Activated CD4-positive, alpha-beta T cell treated with anti-CD3 and anti-CD28 coated beads for 1 hour (primary cell): ENCODE measurements around the gene ACSL6.

Experiments used
- DNase-seq: peaks from one replicate; pipeline ENCODE4 v3.0.0-alpha.2; 2020

The ACSL6 gene

DNA sequence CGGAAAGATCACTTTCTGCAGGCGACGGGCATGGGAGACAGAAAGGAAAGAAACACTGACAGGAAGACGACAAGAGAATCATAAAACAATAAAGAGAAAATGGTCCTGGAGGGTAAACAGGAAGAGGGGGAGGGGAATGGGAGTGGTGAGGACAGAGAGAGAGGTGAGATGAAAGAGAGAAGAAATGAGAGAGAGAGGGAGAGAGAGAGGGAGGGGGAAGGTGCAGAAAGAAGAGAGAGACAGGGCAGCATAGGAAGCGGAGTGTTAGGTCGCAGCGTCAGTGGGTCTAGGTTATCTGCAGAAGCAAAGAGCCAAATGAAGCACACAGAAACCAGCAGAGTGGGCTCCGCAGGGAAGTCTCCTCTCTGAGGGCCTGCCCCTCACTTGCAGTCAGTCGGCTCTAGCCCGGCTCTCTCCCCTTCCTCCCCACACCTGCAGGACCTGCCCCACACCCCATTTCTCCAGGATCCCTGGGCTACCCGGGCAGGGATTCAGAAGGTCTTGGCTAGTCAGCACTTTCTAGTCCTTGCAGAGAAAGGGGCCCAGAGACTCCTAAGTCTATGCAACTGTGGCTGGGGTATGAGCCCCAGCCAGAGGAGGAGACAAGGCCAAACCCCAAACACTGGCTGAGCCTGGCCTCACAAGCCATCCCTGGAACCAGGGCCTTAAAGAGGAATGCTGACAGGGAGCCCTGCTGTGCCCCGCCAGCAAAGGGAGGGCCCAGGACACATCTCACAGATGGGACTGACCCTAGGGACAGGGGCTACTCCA is 36.3 kb downstream of the ACSL6 start:
- no peak for DNase-seq

DNA sequence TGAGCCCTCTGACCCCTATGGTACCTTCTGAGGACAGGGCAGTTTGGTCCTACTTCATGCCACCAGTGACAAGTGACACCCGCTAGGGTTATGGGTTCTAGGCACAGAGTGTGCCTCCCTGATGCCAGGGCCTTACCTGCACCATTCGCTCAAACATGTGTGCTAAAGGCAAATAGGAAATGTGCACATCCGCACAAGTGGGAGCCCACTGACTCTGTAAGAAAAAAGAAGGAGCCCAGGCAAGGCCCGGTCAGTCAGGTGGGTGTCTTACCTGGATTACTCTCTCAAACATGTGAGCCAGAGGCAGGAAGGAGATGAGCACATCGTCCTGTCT is 36.9 kb downstream of the ACSL6 start:
- DNase-seq = no peak

DNA sequence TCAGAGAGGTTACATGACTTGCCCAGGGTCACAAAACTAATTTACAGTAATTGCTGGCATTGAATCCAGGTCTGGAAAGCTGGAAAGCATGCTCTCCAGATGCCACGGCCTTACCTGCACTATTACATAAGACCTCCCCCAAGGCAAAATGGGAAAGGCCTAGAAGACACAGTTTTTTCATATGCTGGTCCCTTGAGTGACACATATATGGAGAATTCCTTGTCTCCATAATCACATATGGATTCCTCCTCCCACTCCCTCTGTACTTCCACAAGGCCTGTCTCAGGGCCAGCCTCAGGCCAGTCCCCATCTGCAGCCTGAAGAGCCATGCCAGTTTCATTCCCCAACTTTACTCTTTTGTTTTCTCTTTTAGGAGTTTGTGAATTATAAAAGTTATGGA is 37.4 kb downstream of the ACSL6 start:
- no peak for DNase-seq

DNA sequence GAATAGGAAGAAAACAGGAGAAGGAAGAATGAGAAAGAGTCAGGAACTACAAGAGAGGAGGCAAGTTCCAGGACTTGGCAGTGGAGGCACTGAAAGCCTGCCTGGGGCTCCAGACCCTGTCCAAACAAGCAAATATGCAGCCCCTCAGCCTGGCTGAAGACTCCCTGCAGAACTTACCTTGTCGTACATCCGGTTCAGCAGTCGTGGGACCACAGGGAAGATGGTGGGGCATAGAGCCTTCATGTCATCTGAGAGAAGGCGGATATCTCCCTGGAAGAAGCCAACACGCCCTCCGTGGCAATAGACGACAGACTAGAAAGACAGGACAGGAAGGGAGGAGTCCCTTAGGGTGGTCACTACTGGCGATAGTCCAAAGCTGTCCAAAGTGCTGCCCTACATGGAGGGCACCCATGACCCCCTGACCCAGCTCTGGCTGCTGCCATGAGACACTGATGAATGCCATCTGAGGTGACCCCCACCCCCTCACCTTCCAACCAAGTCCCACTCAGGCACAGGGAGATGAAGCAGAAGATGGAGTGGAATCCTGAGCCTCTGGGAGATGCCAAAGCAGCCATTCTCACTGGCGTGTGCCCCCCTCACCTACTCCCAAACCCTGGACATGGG is 38.3 kb downstream of the ACSL6 start:
- DNase-seq = no peak

DNA sequence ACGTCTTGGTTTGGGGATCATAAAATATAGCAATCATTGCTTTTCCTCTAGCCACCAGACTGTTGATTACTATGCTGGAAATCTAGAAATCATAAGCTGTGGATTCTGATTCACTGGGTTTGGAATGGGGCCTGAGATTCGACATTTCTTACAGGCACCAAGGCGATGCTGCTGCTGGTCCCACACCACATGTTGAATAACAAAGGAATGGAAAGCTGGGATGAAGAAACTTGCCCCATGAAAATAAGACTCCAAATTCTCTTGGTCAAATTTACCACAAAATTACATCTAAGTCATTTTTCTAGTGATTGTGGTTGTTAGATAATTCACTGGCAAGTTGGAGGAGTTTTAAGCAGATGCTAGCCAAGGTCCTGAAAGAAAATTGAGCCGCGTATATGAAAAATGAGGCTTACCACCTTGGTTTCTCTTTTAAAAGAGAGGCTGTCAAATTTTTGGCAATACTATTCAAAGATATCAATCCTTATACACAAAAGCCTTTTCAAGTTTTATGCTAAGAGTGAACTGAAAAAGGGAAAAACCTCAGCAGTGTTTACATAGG is 43.0 kb downstream of the ACSL6 start:
- DNase-seq = no peak

DNA sequence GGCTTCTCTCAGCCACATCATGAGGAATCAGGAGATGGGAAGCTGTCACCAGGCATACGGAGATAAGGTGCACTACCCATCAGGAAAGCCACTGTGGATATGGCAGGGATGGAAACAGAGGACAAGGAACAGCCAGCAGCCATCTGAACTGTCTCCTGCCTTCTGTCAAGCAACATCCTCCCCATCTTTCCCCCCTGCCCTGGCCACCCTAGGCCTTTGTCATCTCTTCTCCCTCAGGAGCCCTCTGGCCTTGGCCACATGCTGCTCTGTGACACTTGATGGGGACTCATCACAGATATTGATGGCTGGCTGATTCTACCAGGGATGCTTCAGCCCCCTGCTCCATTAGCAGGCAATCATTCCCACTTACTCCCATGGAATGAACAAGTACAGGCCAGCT is 44.9 kb downstream of the ACSL6 start:
- DNase-seq = no peak

DNA sequence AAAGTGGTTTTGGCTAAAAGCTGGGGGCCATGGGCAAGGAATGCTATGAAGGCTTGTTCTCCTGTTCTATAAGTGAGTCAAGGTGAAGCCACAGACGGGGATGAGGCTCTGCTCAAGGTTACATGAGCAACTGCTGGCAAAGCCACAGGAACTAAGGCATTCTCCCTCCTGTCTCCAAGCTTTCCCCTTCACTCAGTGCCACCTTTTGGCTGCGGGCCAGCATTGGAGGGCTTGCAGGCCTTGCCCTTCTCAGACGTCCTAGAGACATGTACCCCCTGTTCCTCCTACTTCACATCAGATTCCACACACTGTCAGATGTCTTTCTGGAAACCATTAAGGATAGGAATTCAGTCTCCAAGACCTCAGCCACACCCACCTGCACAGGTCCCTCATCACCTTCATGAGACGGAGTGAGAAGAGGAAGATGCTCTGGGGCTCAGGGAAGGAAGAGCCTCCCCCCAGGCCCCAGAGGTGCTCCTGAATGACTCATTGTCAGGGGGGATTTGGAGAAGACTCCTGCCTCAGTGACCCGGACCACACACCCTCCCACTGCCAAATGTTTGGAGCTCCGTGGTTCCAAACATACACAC is 45.5 kb downstream of the ACSL6 start:
- no peak for DNase-seq

DNA sequence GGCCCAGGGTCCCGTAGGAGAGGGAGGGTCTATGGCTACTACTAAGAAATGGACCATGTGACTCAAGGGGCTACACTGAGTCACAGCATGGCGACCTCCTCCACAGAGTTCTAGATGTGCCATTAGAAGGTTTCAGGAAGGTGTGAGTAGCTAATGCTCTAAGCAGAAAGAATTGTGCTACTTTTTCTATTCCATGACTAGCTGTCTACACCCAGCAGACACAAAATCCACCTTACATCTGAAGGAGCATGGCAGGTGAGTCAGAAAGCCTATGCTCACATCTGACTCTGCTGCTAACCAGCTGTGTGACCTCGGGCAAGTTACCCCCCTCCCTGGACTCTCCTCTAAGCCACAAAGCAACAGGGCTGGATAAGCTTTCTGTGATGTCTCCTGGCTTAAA is 51.6 kb downstream of the ACSL6 start:
- no peak for DNase-seq

DNA sequence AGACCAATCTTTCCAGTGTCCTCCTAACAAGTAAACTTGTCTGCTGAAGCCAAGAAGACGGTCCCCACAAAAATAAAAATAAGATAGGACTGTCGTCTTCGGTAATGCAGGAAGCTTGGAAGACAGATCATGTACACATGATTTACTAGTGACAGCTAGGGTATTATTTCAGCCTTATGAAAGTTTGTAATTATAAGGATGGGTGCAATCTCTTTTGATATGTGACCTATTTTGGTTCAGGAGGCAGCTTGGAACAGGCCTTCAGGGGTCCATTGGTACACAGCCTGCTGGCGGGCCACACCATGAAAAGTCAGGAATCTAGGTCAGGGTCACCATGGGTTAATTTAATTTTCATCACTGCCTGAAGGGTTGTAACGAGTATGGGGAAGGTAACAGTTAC is 52.3 kb downstream of the ACSL6 start:
- no peak for DNase-seq

DNA sequence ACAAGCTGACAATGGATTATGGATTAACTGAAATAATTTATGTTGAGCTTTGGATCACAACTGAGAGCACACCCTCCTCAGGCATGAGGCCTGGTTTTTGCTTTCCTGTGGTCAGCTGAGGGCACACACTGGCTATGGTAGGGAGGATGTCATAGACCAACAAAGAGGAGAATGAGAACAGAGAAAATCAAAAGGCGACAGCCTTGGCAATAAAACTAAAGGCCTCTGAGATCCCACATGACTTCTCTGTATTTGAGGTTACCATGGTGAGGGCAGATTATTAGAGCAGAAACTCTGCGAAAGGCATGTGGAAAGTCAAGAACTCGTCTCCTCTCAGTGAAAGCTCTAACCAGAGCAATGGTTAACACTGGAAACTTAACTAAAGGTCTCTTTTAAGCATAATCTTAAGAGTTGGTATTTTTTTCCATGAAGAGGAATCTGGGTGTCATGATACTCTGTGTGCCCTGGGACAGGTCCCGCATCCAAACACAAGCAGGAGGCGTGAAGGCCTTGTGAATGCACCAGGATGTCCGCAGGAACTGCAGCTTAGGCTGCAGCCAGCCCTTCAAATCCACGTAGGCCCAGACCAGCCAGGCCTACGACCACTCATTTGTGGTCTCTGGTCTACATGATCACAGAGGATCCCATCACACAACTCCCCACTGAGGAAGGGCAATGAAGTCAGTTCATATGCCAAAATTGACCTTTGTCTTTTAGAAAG is 53.6 kb downstream of the ACSL6 start:
- DNase-seq = no peak

DNA sequence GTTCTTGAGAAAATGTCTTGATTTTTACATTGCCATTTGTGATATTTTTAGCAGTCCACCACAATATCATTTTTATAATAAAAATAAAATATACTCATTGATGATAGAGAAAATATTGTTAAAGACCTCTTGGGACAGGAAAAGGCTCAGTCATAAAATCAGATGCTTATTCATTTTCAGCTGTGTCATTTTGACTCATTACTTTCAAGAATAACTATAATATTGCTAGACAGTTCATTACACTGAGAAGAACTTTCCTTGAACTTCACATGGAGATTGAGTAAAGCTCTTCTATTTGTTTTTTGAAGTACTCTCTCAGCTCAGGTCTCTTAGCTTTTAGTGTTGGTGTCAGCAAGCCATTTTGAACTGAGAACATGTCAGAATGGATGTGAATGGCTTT is 57.5 kb downstream of the ACSL6 start:
- DNase-seq = no peak

DNA sequence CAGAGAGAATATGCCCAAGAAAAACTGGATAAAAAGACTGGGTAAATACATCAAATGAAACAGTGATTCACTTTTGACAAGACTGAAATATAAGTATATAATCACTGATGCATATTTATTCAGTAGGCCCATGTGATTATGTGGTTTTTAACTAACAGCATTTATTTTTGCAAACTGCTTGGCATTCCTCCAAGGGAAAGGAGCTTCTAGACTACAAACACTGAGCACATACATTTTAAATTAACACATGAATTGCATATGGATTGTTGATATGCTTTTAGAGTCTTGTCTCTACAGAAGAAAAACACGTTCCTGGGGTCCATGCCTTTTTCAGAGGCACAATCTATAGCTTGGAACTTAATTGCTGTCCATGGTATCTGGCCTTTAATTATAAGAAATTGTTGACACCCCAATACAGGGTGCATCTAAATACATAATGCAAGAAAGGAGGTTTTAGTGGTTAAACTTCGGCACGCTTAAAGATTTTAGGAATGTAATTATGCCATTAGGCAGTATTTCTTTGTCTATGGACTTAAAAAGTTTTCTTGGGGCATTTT is 59.1 kb downstream of the ACSL6 start:
- no peak for DNase-seq

DNA sequence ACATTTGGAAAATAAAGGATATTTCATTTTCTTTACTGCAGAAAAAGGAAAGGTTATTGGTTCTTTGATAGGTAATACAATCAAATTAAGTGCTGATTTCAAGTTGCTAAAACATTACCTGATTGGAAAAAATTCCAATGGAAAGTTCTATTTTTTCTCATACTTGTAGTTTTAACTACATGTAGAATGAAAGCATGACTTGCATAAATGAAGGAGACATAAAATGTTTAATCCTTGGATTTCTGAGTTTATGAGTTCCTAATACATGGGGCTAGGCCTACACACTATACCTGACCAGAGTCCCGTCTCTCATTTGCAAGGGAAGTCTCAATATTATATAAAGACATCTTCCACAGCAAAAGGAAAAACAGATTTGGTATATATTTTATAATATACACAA is 60.8 kb downstream of the ACSL6 start:
- DNase-seq = no peak

DNA sequence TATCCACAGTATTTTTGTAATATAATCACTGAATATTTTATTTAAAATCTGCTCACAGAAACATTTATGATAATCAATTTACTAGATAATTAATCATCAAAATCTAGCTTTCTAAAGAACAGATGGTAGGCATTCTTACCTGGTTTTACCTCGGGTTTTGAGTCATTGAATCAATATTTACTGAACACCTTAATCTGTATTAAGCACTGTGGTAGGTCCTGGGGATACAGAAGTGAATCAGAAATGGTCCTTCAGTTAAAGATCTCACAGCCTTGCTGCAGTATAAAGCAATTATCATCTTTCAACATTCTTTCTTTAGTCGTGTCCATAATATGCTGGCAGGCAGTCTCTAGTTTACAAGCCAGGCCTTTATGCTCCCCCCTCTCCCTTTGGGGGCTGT is 64.0 kb downstream of the ACSL6 start:
- DNase-seq = no peak

DNA sequence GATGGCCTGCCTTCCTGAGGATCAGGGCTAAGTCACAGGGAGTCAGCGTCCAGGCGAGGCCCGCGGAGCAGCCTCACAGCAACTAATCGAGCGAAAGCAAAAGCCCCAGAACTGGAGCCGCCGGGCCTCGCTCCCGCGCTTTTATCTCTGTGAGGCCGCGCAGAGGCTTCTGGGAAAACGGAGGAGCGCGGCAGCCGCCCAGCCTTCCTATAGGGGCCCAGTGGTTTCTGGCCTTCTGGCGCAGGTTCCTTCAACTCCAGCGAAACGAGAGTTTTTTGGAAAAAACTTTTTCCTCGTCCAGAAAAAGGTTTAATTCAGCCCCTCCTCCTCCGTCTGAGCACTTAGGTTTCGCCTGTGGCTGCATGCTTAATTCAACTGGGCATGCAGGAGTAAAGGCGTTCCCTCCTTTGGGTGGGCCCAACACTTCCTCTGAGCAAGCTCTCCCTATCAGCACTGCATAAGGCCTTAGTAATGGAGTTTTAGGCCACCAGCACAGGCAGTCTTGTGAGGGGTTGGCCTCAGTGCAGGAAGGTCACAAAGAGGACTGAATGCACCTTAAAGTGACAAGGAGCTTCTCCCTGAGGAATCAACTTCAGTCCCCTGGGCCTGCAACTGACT is 65.8 kb downstream of the ACSL6 start, which contains the start of gene MEIKIN:
Gene MEIKIN, minus strand, starts transcription at position 113 of the 618 bp plus-strand sequence. CDS start 158 bp downstream, outside the sequence.
- no peak for DNase-seq

DNA sequence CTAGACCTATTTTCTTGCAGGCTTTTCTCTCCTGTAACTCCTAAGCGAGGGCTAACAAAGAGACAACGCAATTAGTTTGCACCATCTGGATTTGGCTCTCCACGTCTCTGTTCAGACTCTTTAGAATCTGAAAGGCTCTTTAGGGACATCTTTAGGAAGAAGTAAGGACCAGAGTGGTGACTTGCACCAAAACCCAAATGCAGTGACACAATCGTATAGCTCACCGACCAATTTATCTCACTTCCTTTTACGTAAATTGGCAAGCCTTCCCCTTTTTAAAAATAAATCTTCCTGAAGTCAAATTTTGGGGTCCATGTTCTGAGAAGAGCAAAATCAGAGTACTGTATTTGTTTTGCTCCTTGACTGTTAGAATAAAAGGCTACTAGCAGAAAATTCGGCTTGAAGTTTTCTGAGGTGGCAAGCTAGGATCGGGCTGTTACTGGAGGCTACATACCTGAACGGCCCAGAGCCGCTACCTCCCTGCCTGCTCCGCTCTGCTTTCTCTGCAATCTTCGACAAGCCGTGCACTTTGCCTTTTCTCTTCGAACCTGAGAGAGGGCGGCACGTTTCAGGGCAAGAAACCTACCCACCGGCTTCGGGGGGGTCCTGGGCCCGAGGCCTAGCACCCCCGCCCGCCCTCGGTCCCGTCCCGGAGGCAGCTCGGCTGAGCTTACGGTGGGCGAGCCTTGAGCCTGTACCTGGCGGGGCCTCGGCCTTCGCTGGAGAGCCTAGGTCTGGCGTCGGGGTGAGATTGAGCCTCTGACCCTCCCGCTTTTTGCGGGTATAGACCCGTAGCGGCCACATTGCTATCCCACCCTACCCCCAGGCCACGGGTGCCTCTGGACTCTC is 66.5 kb downstream of the ACSL6 start:
- DNase-seq = no peak

DNA sequence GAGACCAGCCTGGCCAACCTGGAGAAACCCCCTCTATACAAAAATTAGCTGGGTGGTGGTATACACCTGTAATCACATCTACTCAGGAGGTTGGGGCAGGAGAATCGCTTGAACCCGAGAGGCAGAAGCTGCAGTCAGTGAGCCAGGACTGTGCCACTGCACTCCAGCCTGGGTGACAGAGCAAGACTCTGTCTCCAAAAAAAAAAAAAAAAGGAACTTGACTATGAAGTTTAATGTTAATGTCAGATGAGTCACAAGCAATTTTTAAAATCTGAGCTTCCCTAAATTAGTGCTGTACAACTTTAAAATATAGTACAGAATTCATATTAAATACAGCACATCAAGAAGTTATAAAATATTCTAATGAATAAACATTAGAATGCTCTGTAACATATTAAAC is 67.5 kb downstream of the ACSL6 start:
- no peak for DNase-seq

DNA sequence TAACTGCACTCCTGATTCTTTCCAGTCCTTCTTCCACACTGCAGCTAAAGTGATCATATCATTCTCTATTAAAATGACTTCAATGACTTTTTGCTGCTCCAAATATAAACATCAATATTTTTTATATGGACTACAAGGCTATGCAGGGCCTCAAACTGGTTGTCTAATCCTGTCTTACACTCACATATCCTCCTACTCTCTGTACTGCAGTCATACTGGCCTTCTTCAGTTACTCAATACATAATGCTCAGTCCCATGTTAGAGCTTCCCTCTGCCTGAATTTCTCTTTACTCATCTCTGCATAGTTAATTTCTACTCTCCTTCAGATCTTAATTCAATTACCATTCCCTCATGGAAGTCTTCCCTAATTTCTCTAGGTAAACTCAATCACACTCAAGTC is 69.4 kb downstream of the ACSL6 start:
- no peak for DNase-seq

DNA sequence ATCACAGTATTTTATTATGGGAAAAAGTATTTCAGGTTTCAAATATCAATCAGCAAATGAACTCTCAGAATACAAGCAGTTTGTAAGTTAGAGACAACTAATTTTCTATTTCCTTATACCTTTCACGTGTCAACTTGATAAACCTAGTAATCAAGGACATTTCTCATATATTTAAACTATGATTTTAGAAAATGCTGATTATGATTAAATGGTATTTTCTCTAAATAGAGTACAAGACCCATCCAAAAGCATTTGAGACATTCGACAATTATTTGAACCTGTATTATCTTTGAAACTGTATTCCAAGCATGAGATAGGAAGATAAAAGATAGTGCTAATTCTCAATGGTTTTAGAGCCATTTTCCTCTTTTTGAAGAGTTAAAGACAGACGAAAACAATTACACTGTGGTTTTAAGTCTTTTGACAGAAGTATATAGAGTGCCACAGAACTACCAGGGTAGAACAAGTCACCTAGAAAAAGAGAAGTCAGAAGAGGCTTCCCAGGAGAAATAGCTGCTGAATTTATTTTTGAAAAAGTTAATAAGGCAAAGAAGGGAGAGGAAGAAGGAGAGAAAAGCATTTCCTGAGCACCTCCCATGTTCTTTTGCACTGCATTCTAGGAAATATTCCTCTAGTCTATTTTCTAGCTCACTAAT is 71.6 kb downstream of the ACSL6 start:
- no peak for DNase-seq

DNA sequence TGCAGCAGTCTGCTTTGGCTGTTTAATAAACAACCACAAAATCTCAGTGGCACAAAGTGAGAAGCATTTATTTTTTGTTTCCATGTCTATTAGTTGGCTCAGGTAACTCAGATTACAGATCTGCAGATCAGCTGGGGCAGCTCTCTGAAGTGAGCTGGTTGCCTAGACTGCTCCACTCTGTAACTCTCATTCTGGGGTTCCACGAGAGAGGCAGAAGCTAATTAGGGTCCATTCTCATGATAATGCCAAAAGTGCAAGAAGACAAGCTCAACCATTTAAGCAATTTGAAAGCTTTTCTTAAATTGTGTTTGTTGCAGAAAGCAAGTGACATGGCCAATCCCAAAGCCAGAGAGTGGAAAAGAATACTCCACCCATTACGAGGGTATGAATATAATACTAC is 79.2 kb downstream of the ACSL6 start:
- no peak for DNase-seq

DNA sequence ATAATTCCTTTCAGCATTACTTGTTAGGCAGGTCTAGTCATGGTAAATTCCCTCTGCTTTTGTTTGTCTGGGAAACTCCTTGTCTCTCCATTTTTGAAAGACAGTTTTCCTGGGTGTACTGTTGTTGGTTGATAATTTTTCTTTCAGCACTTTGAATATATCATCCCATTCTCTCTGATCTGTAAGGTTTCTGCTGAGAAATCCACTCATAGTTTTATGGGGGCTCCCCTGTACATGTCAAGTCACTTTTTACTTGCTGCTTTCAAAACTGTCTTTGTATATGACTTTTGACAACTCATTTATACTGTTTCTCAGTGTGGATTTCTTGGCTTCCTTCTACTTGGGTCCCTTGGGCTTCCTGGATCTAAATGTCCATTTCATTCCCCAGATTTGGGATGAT is 82.5 kb downstream of the ACSL6 start:
- DNase-seq = no peak
